Measurements from ENCODE around the gene NTM.

The NTM gene

GRCh38 chr11:131656179-131656838, 285.9 kb downstream of the NTM start:
- Histone ChIP-seq H3K4me2 (ENCODE audit: low read length) (peak overlapping the region; percentile 14), H3K23ac (ENCODE audit: low read length) (no peak overlapping the region), H3K56ac (ENCODE audit: low read length) (peak overlapping the region; percentile 85), H3K4ac (ENCODE audit: low read depth, low read length) (peak overlapping the region; percentile 63), H3K79me1 (ENCODE audit: low read length) (no peaks in the 10 kb centered on the region), H3K9ac (ENCODE audit: low read length) (peak overlapping the region; percentile 51), H2BK5ac (ENCODE audit: low read length) (peak overlapping the region; percentile 85), H3K4me1 (ENCODE audit: control insufficient read depth, low read depth, low read length) (peaks cover 22% of the 10 kb centered on the region), H3K36me3 (ENCODE audit: control insufficient read depth, insufficient read depth, low read length) (no peaks in the 10 kb centered on the region), H3K79me2 (ENCODE audit: control insufficient read depth, insufficient read depth, low read length) (no peaks in the 10 kb centered on the region), H2BK120ac (ENCODE audit: low read depth, low read length) (peak overlapping the region; percentile 16), H3K18ac (ENCODE audit: low read length) (peak overlapping the region; percentile 61), H3K27me3 (ENCODE audit: insufficient read depth, low read length, poor library complexity) (no peaks in the 10 kb centered on the region), H2BK15ac (replicated peaks; ENCODE audit: low read depth) (no peak overlapping the region), H3K27ac (ENCODE audit: low read depth, low read length) (peak overlapping the region; percentile 35), H4K5ac (ENCODE audit: low read length) (peak overlapping the region; percentile 42), H3K4me3 (ENCODE audit: low read length) (no peak overlapping the region), H4K8ac (ENCODE audit: low read depth, low read length) (no peak overlapping the region), H2AK5ac (ENCODE audit: low read length) (peak overlapping the region; percentile 57)
- DNase-seq, result peak; percentile 91
- WGBS (ENCODE audit: extremely low coverage, insufficient coverage, low lambda C conversion rate), result no CpG with 5 or more reads among the region's 9 CpGs

DNA sequence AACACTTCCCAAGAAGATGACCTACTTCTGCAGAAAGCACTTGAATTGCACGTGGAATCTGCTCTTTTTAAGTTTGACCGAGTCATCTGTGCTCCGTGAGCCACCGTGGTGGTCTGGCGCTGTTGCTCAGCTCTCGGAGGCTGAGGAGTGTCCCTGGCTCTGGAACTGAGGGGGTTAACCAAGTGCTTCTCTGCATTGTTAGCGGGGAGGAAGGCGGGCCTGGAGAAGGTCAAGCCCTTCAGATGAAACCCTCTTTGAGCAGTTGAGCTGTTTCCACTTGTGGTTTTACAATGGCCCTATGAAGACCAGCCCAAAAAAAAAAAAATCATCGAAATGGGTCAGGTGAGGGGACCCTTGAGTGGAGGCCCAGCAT, 286.4 kb downstream of the NTM start:
- Histone ChIP-seq H2AK5ac (ENCODE audit: low read length) (peak overlapping the region; percentile 52), H3K9ac (ENCODE audit: low read length) (peak overlapping the region; percentile 51), H4K5ac (ENCODE audit: low read length) (peak overlapping the region; percentile 42), H3K4me2 (ENCODE audit: low read length) (peak overlapping the region; percentile 14), H3K27ac (ENCODE audit: low read depth, low read length) (peak overlapping the region; percentile 55), H3K4me3 (ENCODE audit: low read length) (no peak overlapping the region), H3K4me1 (ENCODE audit: control insufficient read depth, low read depth, low read length) (peaks cover 22% of the 10 kb centered on the region), H3K23ac (ENCODE audit: low read length) (no peak overlapping the region), H3K79me2 (ENCODE audit: control insufficient read depth, insufficient read depth, low read length) (no peaks in the 10 kb centered on the region), H2BK5ac (ENCODE audit: low read length) (peak overlapping the region; percentile 85), H2BK15ac (replicated peaks; ENCODE audit: low read depth) (no peak overlapping the region), H3K18ac (ENCODE audit: low read length) (peak overlapping the region; percentile 61), H3K36me3 (ENCODE audit: control insufficient read depth, insufficient read depth, low read length) (no peaks in the 10 kb centered on the region), H3K79me1 (ENCODE audit: low read length) (no peaks in the 10 kb centered on the region), H4K8ac (ENCODE audit: low read depth, low read length) (no peak overlapping the region), H3K56ac (ENCODE audit: low read length) (peak overlapping the region; percentile 85), H3K4ac (ENCODE audit: low read depth, low read length) (peak overlapping the region; percentile 63), H3K27me3 (ENCODE audit: insufficient read depth, low read length, poor library complexity) (no peaks in the 10 kb centered on the region), H2BK120ac (ENCODE audit: low read depth, low read length) (peak overlapping the region; percentile 30)
- WGBS (ENCODE audit: extremely low coverage, insufficient coverage, low lambda C conversion rate), result no CpG with 5 or more reads among the region's 9 CpGs
- DNase-seq, result peak; percentile 82

DNA sequence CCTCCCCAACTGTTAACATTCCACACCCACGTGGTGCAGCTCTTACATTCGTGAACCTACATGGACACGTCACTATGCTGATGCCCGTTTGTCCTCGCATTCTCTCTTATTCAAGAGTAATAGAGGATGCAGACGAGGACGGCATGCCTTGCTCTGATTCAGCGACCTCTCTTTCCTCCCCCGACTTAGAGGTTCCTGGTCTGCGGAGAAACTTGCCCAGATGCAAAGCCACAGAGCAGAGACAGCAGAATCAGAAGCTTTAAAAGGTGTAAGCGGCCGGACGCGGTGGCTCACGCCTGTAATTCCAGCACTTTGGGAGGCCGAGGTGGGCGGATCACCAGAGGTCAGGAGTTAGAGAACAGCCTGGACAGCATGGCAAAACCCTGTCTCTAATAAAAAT, 288.0 kb downstream of the NTM start:
- H3K27me3 ChIP-seq (ENCODE audit: insufficient read depth, low read length, poor library complexity), result no peaks in the 10 kb centered on the region
- H3K23ac ChIP-seq (ENCODE audit: low read length), result no peak overlapping the region
- H3K9ac ChIP-seq (ENCODE audit: low read length), result no peak overlapping the region
- no peaks in the 10 kb centered on the region for H3K36me3 ChIP-seq (ENCODE audit: control insufficient read depth, insufficient read depth, low read length)
- H3K18ac ChIP-seq (ENCODE audit: low read length), result no peak overlapping the region
- no peak overlapping the region for H3K4ac ChIP-seq (ENCODE audit: low read depth, low read length)
- H3K56ac ChIP-seq (ENCODE audit: low read length), result peak overlapping the region; percentile 63
- H2BK120ac ChIP-seq (ENCODE audit: low read depth, low read length), result no peak overlapping the region
- no peak overlapping the region for H2BK15ac ChIP-seq (replicated peaks; ENCODE audit: low read depth)
- DNase-seq, result no peak
- H3K79me2 ChIP-seq (ENCODE audit: control insufficient read depth, insufficient read depth, low read length), result no peaks in the 10 kb centered on the region
- no peaks in the 10 kb centered on the region for H3K79me1 ChIP-seq (ENCODE audit: low read length)
- H4K8ac ChIP-seq (ENCODE audit: low read depth, low read length), result no peak overlapping the region
- no peak overlapping the region for H3K4me2 ChIP-seq (ENCODE audit: low read length)
- no peak overlapping the region for H3K27ac ChIP-seq (ENCODE audit: low read depth, low read length)
- WGBS (ENCODE audit: extremely low coverage, insufficient coverage, low lambda C conversion rate), result no CpG with 5 or more reads among the region's 17 CpGs
- no peak overlapping the region for H3K4me3 ChIP-seq (ENCODE audit: low read length)
- H2BK5ac ChIP-seq (ENCODE audit: low read length), result peak overlapping the region; percentile 11
- H3K4me1 ChIP-seq (ENCODE audit: control insufficient read depth, low read depth, low read length), result peaks cover 31% of the 10 kb centered on the region
- no peak overlapping the region for H4K5ac ChIP-seq (ENCODE audit: low read length)
- H2AK5ac ChIP-seq (ENCODE audit: low read length), result peak overlapping the region; percentile 73

GRCh38 chr11:131658952-131659351, 288.5 kb downstream of the NTM start:
- Histone ChIP-seq H3K4me1 (ENCODE audit: control insufficient read depth, low read depth, low read length) (peaks cover 31% of the 10 kb centered on the region), H3K4me3 (ENCODE audit: low read length) (no peak overlapping the region), H3K36me3 (ENCODE audit: control insufficient read depth, insufficient read depth, low read length) (no peaks in the 10 kb centered on the region), H3K56ac (ENCODE audit: low read length) (no peak overlapping the region), H2AK5ac (ENCODE audit: low read length) (no peak overlapping the region), H2BK15ac (replicated peaks; ENCODE audit: low read depth) (no peak overlapping the region), H3K27me3 (ENCODE audit: insufficient read depth, low read length, poor library complexity) (no peaks in the 10 kb centered on the region), H4K5ac (ENCODE audit: low read length) (no peak overlapping the region), H3K23ac (ENCODE audit: low read length) (no peak overlapping the region), H4K8ac (ENCODE audit: low read depth, low read length) (no peak overlapping the region), H3K4ac (ENCODE audit: low read depth, low read length) (no peak overlapping the region), H3K79me2 (ENCODE audit: control insufficient read depth, insufficient read depth, low read length) (no peaks in the 10 kb centered on the region), H3K4me2 (ENCODE audit: low read length) (no peak overlapping the region), H2BK120ac (ENCODE audit: low read depth, low read length) (no peak overlapping the region), H3K9ac (ENCODE audit: low read length) (no peak overlapping the region), H3K27ac (ENCODE audit: low read depth, low read length) (no peak overlapping the region), H2BK5ac (ENCODE audit: low read length) (peak overlapping the region; percentile 13), H3K79me1 (ENCODE audit: low read length) (no peaks in the 10 kb centered on the region), H3K18ac (ENCODE audit: low read length) (no peak overlapping the region)
- WGBS (ENCODE audit: extremely low coverage, insufficient coverage, low lambda C conversion rate), result no CpG with 5 or more reads among the region's 2 CpGs
- DNase-seq, result no peak

DNA sequence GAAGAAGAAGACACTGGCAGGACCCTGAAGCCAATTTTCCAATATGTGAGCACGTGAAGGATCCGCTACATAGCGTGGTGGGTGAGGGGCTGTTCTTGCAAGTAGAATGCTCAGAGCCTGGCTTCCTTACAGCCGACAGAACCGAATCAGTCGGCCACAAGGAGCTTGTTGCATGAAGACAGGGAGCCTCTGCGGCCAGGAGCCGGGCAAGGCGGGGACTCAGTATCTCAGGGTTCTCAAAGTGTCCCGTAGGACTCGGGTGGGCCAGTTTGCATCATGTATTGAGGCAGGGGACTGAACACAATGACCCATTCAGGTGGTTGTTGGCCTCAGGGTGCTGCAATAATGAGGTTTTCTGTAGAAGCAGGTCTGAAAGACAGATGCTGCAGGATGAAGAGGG, 289.5 kb downstream of the NTM start:
- no peak overlapping the region for H3K18ac ChIP-seq (ENCODE audit: low read length)
- no peak overlapping the region for H3K27ac ChIP-seq (ENCODE audit: low read depth, low read length)
- H3K9ac ChIP-seq (ENCODE audit: low read length), result no peak overlapping the region
- H2BK120ac ChIP-seq (ENCODE audit: low read depth, low read length), result no peak overlapping the region
- H3K23ac ChIP-seq (ENCODE audit: low read length), result no peak overlapping the region
- H3K36me3 ChIP-seq (ENCODE audit: control insufficient read depth, insufficient read depth, low read length), result no peaks in the 10 kb centered on the region
- H2BK5ac ChIP-seq (ENCODE audit: low read length), result no peak overlapping the region
- peaks cover 31% of the 10 kb centered on the region for H3K4me1 ChIP-seq (ENCODE audit: control insufficient read depth, low read depth, low read length)
- no peak overlapping the region for H3K4ac ChIP-seq (ENCODE audit: low read depth, low read length)
- H3K4me3 ChIP-seq (ENCODE audit: low read length), result no peak overlapping the region
- no peak overlapping the region for H2AK5ac ChIP-seq (ENCODE audit: low read length)
- no peak overlapping the region for H4K5ac ChIP-seq (ENCODE audit: low read length)
- H3K79me2 ChIP-seq (ENCODE audit: control insufficient read depth, insufficient read depth, low read length), result no peaks in the 10 kb centered on the region
- no peak overlapping the region for H2BK15ac ChIP-seq (replicated peaks; ENCODE audit: low read depth)
- no peak overlapping the region for H3K4me2 ChIP-seq (ENCODE audit: low read length)
- no peaks in the 10 kb centered on the region for H3K79me1 ChIP-seq (ENCODE audit: low read length)
- no CpG with 5 or more reads among the region's 11 CpGs for WGBS (ENCODE audit: extremely low coverage, insufficient coverage, low lambda C conversion rate)
- no peak overlapping the region for H3K56ac ChIP-seq (ENCODE audit: low read length)
- H4K8ac ChIP-seq (ENCODE audit: low read depth, low read length), result no peak overlapping the region
- H3K27me3 ChIP-seq (ENCODE audit: insufficient read depth, low read length, poor library complexity), result no peaks in the 10 kb centered on the region
- DNase-seq, result no peak

DNA sequence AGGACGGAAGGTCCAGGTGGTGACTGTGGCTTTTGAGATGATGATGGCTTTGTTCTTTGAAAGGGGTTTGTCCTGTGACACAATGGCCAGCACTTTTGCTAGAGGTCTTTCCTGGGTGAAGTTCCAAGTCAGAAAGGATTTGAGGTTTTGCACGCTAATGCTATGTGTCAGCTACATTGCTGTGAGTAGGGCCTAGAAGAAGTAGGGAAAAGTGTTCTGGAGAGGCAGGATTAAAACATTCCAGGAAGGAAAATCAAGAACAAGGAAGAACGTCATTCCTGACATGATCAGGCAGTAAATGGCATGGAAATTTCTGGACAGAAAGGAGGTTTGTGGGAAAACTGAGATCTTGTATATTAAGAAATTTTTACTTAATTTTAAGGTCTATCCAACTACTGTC, 290.7 kb downstream of the NTM start:
- no peak overlapping the region for H4K8ac ChIP-seq (ENCODE audit: low read depth, low read length)
- H3K27me3 ChIP-seq (ENCODE audit: insufficient read depth, low read length, poor library complexity), result no peaks in the 10 kb centered on the region
- no peak overlapping the region for H2BK120ac ChIP-seq (ENCODE audit: low read depth, low read length)
- WGBS (ENCODE audit: extremely low coverage, insufficient coverage, low lambda C conversion rate), result no CpG with 5 or more reads among the region's 3 CpGs
- H3K4me1 ChIP-seq (ENCODE audit: control insufficient read depth, low read depth, low read length), result peaks cover 26% of the 10 kb centered on the region
- no peak overlapping the region for H3K18ac ChIP-seq (ENCODE audit: low read length)
- no peak overlapping the region for H4K5ac ChIP-seq (ENCODE audit: low read length)
- H3K4me3 ChIP-seq (ENCODE audit: low read length), result no peak overlapping the region
- H2BK5ac ChIP-seq (ENCODE audit: low read length), result no peak overlapping the region
- no peak overlapping the region for H3K4ac ChIP-seq (ENCODE audit: low read depth, low read length)
- no peak overlapping the region for H3K27ac ChIP-seq (ENCODE audit: low read depth, low read length)
- no peak overlapping the region for H3K23ac ChIP-seq (ENCODE audit: low read length)
- H3K56ac ChIP-seq (ENCODE audit: low read length), result no peak overlapping the region
- no peaks in the 10 kb centered on the region for H3K79me2 ChIP-seq (ENCODE audit: control insufficient read depth, insufficient read depth, low read length)
- H2AK5ac ChIP-seq (ENCODE audit: low read length), result no peak overlapping the region
- H2BK15ac ChIP-seq (replicated peaks; ENCODE audit: low read depth), result no peak overlapping the region
- no peaks in the 10 kb centered on the region for H3K36me3 ChIP-seq (ENCODE audit: control insufficient read depth, insufficient read depth, low read length)
- no peak overlapping the region for H3K4me2 ChIP-seq (ENCODE audit: low read length)
- H3K79me1 ChIP-seq (ENCODE audit: low read length), result no peaks in the 10 kb centered on the region
- no peak overlapping the region for H3K9ac ChIP-seq (ENCODE audit: low read length)
- DNase-seq, result no peak

Data from mesendoderm (in vitro differentiated cells).